Ovary (tissue), 3 donors: ENCODE data around the gene SVEP1.

Experiments
- CTCF ChIP-seq, 3 donors: fragments of 450-650 bp in 2 of 3; fragments of 200-600 bp in 1 of 3; IDR thresholded peaks; one replicate each; pipeline versions ENCODE4 v1.5.1 to v1.8.0; 2016 to 2022; ENCODE audit warnings: antibody characterized with exemption in 3 of 3, mild to moderate bottlenecking in 1 of 3
- POLR2A ChIP-seq: fragments of 450-650 bp; IDR thresholded peaks from one replicate; pipeline ENCODE4 v1.6.1; 2017; ENCODE audit warnings: antibody characterized with exemption, mild to moderate bottlenecking, moderate library complexity
- donor health status: DM: no; HTN: no; CAD: no.

GRCh38 chr9:110588296-110588695, 8.8 kb upstream of the SVEP1 start:
- no peak for TF ChIP-seq POLR2A
- no peak for TF ChIP-seq CTCF (IDR thresholded peaks at IDR 0.05)
